Activated naive CD8-positive, alpha-beta T cell (primary cell): ENCODE measurements around the gene CDH5.

Experiments used
- H3K27ac Mint-ChIP-seq: one replicate; pipeline ENCODE4 v1.8.0; 2021; ENCODE audit warnings: mixed read lengths
- H3K27me3 Mint-ChIP-seq: one replicate; pipeline ENCODE4 v1.8.0; 2021; ENCODE audit warnings: mixed read lengths
- H3K36me3 Mint-ChIP-seq: one replicate; pipeline ENCODE4 v1.8.0; 2021; ENCODE audit warnings: mixed read lengths
- H3K4me1 Mint-ChIP-seq: one replicate; pipeline ENCODE4 v1.8.0; 2021; ENCODE audit warnings: low read depth, mixed read lengths
- H3K4me3 Mint-ChIP-seq: one replicate; pipeline ENCODE4 v1.8.0; 2021; ENCODE audit warnings: mild to moderate bottlenecking, mixed read lengths
- H3K9me3 Mint-ChIP-seq: one replicate; pipeline ENCODE4 v1.8.0; 2021; ENCODE audit warnings: low read depth, mixed read lengths

CDH5 gene

DNA sequence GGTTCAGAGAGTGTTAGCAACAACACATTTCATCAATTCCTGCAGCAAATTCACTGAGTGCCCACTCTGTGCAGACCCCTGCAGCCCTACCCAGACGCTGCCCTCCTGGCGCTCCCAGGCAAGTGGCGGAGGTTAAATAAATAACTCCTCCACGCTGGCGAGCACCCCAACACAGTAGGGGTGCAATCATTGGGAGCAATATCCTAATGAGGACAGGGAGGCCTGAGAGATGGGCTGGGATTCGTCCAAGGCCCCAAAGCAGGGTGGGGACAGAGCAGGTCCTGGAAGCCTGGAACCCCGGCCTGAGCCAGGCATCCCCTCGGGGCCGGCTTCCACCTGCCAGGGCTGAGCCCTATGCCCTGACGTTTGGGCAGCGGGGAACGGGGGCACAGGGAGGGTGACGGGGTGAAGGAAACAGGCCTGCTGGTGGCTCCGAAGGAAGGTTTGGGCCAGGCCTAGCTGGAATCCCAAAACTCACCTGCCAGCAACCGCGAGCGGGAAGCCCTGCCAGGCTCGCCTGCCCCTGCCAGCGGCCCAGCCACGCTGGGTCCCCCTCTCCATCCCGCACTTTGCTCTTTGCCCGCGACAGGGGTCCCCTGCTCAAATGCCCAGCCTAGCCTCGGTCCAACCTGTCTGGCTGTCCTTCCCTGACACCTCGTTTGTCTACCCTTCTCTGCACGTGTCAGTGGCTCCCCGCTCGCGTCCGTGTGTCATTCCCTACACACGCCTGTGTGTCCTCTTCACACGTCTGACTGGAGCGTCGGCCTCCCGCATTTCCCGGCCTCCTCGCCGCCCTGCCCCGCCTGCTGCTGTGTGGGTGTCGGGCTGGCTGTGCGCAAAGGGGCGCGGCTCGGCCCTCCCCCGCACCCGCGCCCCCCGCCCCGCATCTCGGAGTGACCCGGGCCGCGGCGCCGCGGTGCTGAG lies 59.9 kb downstream of the CDH5 start:
- no peaks in the 10 kb centered on the region for H3K36me3 Mint-ChIP-seq
- H3K27ac Mint-ChIP-seq: no peak overlapping the region
- H3K9me3 Mint-ChIP-seq: no peaks in the 10 kb centered on the region
- H3K4me1 Mint-ChIP-seq: peaks cover 6% of the 10 kb centered on the region
- H3K27me3 Mint-ChIP-seq: peaks cover 30% of the 10 kb centered on the region
- H3K4me3 Mint-ChIP-seq: peak overlapping the region; percentile 52

DNA sequence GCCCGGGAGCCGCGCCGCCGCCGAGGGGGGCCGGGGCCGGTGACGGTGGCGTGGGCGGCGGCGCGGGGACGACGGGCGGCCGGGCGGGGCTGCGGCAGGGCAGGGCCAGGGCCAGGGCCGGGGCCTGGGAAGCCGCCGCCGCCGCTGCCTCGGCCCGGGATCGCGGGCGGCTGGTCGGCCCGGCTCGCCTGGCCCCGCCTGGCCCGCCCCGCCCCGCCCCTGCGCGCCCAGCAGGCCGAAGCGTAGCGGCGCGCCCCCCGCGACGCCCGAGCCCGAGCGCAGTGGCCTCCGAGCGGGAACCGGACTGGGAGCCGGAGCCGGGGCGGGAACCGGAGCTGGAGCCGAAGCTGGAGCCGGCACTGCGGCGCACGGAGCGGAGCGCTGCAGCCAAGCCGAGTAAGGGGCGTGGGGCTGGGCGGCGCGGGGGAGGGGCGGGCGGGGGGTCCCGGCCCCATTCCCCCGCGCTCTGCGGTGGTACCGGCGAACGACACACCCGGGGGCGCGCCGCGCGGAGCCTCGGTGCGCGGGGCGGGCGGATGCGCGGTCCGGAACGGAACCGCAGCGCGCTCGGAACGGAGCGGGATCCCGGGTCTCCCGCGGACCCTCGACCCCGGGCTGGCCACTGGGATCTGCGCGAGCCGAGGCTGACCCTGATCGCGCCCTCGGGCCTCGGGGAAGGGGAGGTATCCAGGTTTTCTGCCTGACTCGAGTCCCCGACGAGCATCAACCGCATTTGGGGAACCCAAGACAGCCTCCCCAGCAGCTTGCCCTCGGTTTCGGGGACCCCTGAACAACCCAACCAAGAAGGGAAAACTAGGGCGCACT lies 60.8 kb downstream of the CDH5 start, which contains the start of gene BEAN1:
Gene BEAN1 (plus strand): TSS at position 260 of the 825 bp plus-strand sequence. CDS start 10,382 bp downstream, outside the sequence.
- no peaks in the 10 kb centered on the region for H3K36me3 Mint-ChIP-seq
- H3K27me3 Mint-ChIP-seq: peaks cover 32% of the 10 kb centered on the region
- peak within 1 kb of the TSS; percentile 65 for H3K4me3 Mint-ChIP-seq
- H3K9me3 Mint-ChIP-seq: no peaks in the 10 kb centered on the region
- H3K27ac Mint-ChIP-seq: no peak within 1 kb of the TSS
- peaks cover 6% of the 10 kb centered on the region for H3K4me1 Mint-ChIP-seq

- no peaks in the 10 kb centered on the region for H3K36me3 Mint-ChIP-seq
- H3K27me3 Mint-ChIP-seq: peaks cover 35% of the 10 kb centered on the region
- H3K4me3 Mint-ChIP-seq: peak overlapping the region; percentile 65
- H3K4me1 Mint-ChIP-seq: peaks cover 6% of the 10 kb centered on the region
- no peak overlapping the region for H3K27ac Mint-ChIP-seq
- no peaks in the 10 kb centered on the region for H3K9me3 Mint-ChIP-seq
Measured at GRCh38 chr16:66427871-66428681, 61.6 kb downstream of the CDH5 start.

DNA sequence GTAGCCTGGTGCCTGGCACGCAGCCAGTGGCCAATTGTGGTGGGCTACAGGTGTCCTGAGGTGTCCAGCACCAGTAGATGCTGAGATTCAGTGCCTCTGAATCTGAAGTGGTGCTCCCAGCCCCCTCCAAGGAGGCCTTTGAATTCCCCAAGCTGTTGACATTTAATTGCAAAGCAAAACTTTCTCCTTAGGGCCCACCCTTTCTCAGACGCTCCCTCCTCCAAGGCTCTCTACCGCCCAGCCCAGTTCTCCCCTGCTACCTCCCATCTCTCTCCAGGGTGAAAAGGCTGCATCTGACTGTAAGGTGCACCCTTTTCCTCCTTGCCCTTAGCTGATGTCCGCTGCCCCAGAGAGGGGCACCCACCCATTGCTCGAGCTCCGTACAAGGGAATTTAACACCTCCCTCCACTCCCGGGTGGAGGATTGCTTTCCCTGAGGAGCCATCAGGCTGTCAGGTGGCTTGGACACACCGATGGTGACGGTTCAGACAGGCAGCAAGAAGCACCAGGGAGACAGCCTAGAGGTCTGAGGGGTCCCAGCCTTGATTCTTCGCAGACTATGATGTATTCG lies 62.3 kb downstream of the CDH5 start:
- peak overlapping the region; percentile 65 for H3K4me3 Mint-ChIP-seq

DNA sequence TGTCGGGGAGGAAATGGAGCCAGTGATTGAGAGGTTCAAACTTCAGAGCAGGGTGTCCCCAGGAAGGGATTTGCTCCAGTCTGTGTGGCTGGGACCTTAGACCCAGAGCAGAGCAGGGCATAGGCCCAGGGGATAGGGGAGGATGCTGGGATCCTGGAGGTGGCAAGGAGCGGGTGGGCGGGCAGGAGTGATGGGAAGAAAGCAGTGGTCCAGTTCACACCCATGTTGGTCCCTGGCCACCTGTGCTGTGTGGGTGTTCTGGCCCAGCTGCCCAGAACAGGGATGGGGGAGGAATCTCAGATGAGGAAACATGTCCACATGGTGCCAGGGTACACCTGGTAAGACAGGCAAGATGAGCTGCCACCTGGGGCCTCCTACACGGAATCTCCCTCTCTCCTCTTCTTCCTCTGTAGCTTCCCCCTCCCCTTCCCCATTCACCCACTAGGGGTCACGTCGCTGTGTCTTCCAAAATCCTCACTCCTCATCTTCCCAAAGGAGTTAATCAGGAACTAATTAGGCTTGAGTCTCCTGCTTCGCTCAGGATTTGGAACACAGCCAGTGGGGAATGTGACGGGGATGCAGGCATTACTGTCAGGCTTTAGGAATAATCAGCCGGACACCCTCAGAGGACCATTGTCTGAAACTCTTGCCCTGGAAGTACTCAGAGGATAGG lies 62.9 kb downstream of the CDH5 start:
- Mint-ChIP-seq H3K9me3 (no peaks in the 10 kb centered on the region), H3K27ac (no peak overlapping the region), H3K4me1 (peaks cover 6% of the 10 kb centered on the region), H3K36me3 (no peaks in the 10 kb centered on the region), H3K27me3 (peaks cover 36% of the 10 kb centered on the region), H3K4me3 (no peak overlapping the region)

More for the DNA sequence above, 62.3 kb downstream of the CDH5 start:
- Mint-ChIP-seq H3K27me3 (peaks cover 37% of the 10 kb centered on the region), H3K9me3 (no peaks in the 10 kb centered on the region), H3K4me1 (peaks cover 6% of the 10 kb centered on the region), H3K36me3 (no peaks in the 10 kb centered on the region), H3K27ac (no peak overlapping the region)

- Mint-ChIP-seq H3K4me3 (no peak overlapping the region), H3K4me1 (peaks cover 6% of the 10 kb centered on the region), H3K36me3 (no peaks in the 10 kb centered on the region), H3K9me3 (no peaks in the 10 kb centered on the region), H3K27me3 (peaks cover 30% of the 10 kb centered on the region), H3K27ac (no peak overlapping the region)
Measured at GRCh38 chr16:66430214-66430613, 63.7 kb downstream of the CDH5 start.

GRCh38 chr16:66431760-66432159 lies 65.3 kb downstream of the CDH5 start:
- peaks cover 4% of the 10 kb centered on the region for H3K4me1 Mint-ChIP-seq
- H3K36me3 Mint-ChIP-seq: no peaks in the 10 kb centered on the region
- no peaks in the 10 kb centered on the region for H3K9me3 Mint-ChIP-seq
- no peak overlapping the region for H3K4me3 Mint-ChIP-seq
- no peak overlapping the region for H3K27ac Mint-ChIP-seq
- peaks cover 22% of the 10 kb centered on the region for H3K27me3 Mint-ChIP-seq

GRCh38 chr16:66432429-66432828 lies 65.9 kb downstream of the CDH5 start:
- peaks cover 4% of the 10 kb centered on the region for H3K4me1 Mint-ChIP-seq
- no peaks in the 10 kb centered on the region for H3K9me3 Mint-ChIP-seq
- no peak overlapping the region for H3K27ac Mint-ChIP-seq
- peaks cover 22% of the 10 kb centered on the region for H3K27me3 Mint-ChIP-seq
- H3K4me3 Mint-ChIP-seq: no peak overlapping the region
- no peaks in the 10 kb centered on the region for H3K36me3 Mint-ChIP-seq

DNA sequence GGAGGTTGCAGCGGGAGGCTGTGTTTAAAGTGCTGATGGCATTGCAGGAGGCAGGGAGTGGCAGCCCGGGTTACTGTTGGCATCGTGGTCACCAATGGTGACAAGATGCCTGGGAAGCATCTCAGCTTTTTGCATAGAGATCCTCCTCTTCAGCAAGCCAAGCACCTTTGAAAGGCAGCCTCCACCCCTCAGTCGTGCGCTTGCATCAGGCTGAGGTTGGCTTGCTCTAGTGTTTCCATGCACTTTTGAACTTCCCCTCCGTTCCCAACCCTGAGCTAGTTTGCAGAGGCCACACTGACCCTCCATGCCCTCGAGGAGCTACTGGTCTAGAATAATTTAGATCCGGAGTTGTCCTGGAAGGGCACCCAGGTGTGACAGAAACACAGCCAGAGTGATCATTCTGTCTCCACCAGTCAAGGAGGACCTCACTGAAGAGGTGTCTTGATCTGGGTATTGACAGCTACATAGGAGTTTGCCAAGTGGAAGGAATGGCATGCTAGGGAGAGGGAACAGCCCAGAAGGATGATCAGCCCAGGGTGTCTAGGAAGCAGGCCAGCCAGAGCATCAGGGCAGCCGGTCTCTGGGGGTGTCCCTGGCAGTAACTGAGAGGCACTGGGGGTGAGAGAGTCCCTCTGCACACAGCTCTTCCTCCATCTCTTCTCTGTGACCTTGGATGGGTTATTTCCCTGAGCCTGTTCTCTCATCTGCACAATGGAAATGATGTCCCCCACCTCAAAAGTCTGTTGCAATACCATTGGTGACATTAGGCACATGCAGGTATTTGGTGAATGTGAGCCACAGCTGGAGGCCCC lies 68.3 kb downstream of the CDH5 start:
- H3K4me3 Mint-ChIP-seq: no peak overlapping the region
- no peaks in the 10 kb centered on the region for H3K4me1 Mint-ChIP-seq
- no peaks in the 10 kb centered on the region for H3K9me3 Mint-ChIP-seq
- H3K27ac Mint-ChIP-seq: no peak overlapping the region
- no peaks in the 10 kb centered on the region for H3K36me3 Mint-ChIP-seq
- H3K27me3 Mint-ChIP-seq: peaks cover 14% of the 10 kb centered on the region

GRCh38 chr16:66435896-66436295 lies 69.4 kb downstream of the CDH5 start:
- Mint-ChIP-seq H3K27ac (no peak overlapping the region), H3K36me3 (no peaks in the 10 kb centered on the region), H3K9me3 (no peaks in the 10 kb centered on the region), H3K27me3 (peaks cover 14% of the 10 kb centered on the region), H3K4me1 (no peaks in the 10 kb centered on the region), H3K4me3 (no peak overlapping the region)

- Mint-ChIP-seq H3K4me3 (no peak overlapping the region), H3K9me3 (no peaks in the 10 kb centered on the region), H3K4me1 (no peaks in the 10 kb centered on the region), H3K36me3 (no peaks in the 10 kb centered on the region), H3K27ac (no peak overlapping the region), H3K27me3 (peaks cover 9% of the 10 kb centered on the region)
Measured at GRCh38 chr16:66437391-66437945, 71.0 kb downstream of the CDH5 start.

DNA sequence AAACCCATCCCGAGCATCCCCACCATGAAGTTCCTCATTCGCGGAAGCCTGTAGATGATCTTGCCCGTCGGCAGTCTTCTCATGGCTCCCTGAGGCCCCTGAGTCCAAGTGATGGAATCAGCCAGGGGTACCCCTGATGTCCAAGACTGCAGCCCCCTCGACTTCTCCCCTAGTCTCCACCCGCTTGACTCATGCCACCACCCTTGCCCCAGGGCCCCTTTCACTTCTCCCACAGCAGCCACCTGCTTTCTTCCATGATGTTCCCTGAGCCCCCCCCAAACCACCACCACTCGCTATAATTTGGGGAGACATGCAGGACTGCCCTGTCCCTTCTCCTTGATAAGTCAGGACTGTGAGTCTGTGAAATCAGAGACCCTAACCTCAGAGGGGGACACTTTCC lies 72.0 kb downstream of the CDH5 start:
- Mint-ChIP-seq H3K9me3 (no peaks in the 10 kb centered on the region), H3K4me3 (no peak overlapping the region), H3K27ac (no peak overlapping the region), H3K4me1 (no peaks in the 10 kb centered on the region), H3K36me3 (no peaks in the 10 kb centered on the region), H3K27me3 (peaks cover 4% of the 10 kb centered on the region)
